Measurements from ENCODE around the gene HAGH.
"Not testable (repeated sequence)": the region's sequence is repeated elsewhere in the genome, so short reads cannot be mapped to it uniquely, and the experiment has no call there.

HAGH gene

GRCh38 chr16:1826691-1827573 is at the start of gene HAGH, which contains the start of gene FAHD1:
Gene HAGH, minus strand, starts transcription at chr16:1826825. Its CDS starts 38 bp downstream, at chr16:1826787.
Gene FAHD1, plus strand, starts transcription at chr16:1827206. Its CDS starts 33 bp downstream, at chr16:1827239.
- H3K9ac ChIP-seq (ENCODE audit: low read length in 5 of 5) = peak within 1 kb of the TSS; percentile 63 to 85 (median 81)
- H3K9me3 ChIP-seq (ENCODE audit: control insufficient read depth in 5 of 5, low read length in 5 of 5) = no peaks in the 10 kb centered on the region
- H3K36me3 ChIP-seq (ENCODE audit: control insufficient read depth in 5 of 5, insufficient read depth in 5 of 5, low read length in 5 of 5) = peaks cover 0 to 33% (median 14%) of the 10 kb centered on the region in 5 donors
- H3K27ac ChIP-seq (ENCODE audit: low read depth, low read length) = peak within 1 kb of the TSS; percentile 84
- H3K27me3 ChIP-seq (ENCODE audit: control insufficient read depth in 5 of 5, insufficient read depth in 4 of 5, low read length in 5 of 5) = no peaks in the 10 kb centered on the region
- peak within 1 kb of the TSS; percentile 88 to 100 (median 91) for H3K4me3 ChIP-seq (ENCODE audit: low read depth in 1 of 5, low read length in 5 of 5)
- H3K4me1 ChIP-seq (ENCODE audit: control insufficient read depth in 5 of 5, insufficient read depth in 5 of 5, low read length in 5 of 5) = peaks cover 0 to 49% (median 39%) of the 10 kb centered on the region in 5 donors

GRCh38 chr16:1876066-1876465 is 49.4 kb upstream of the HAGH start:
- H3K36me3 ChIP-seq (ENCODE audit: control insufficient read depth in 5 of 5, insufficient read depth in 5 of 5, low read length in 5 of 5); H3K27ac ChIP-seq (ENCODE audit: low read depth, low read length); H3K9me3 ChIP-seq (ENCODE audit: control insufficient read depth in 5 of 5, low read length in 5 of 5): not testable (repeated sequence)

GRCh38 chr16:1874854-1875253 is 48.2 kb upstream of the HAGH start:
- Histone ChIP-seq H3K9ac (ENCODE audit: low read length in 5 of 5) (no peak overlapping the region), H3K9me3 (ENCODE audit: control insufficient read depth in 5 of 5, low read length in 5 of 5) (no peaks in the 10 kb centered on the region), H3K27ac (ENCODE audit: low read depth, low read length) (no peak overlapping the region), H3K4me3 (ENCODE audit: low read depth in 1 of 5, low read length in 5 of 5) (no peak overlapping the region), H3K27me3 (ENCODE audit: control insufficient read depth in 5 of 5, insufficient read depth in 4 of 5, low read length in 5 of 5) (peaks cover 12 to 31% (median 14%) of the 10 kb centered on the region in 5 donors), H3K4me1 (ENCODE audit: control insufficient read depth in 5 of 5, insufficient read depth in 5 of 5, low read length in 5 of 5) (peaks cover 0 to 4% (median 0%) of the 10 kb centered on the region in 5 donors), H3K36me3 (ENCODE audit: control insufficient read depth in 5 of 5, insufficient read depth in 5 of 5, low read length in 5 of 5) (no peaks in the 10 kb centered on the region)

More at GRCh38 chr16:1876066-1876465, 49.4 kb upstream of the HAGH start:
- not testable (repeated sequence) for H3K4me3 ChIP-seq (ENCODE audit: low read depth in 1 of 5, low read length in 5 of 5); H3K9ac ChIP-seq (ENCODE audit: low read length in 5 of 5); H3K4me1 ChIP-seq (ENCODE audit: control insufficient read depth in 5 of 5, insufficient read depth in 5 of 5, low read length in 5 of 5)
- H3K27me3 ChIP-seq (ENCODE audit: control insufficient read depth in 5 of 5, insufficient read depth in 4 of 5, low read length in 5 of 5) = peaks cover 12 to 37% (median 15%) of the 10 kb centered on the region in 5 donors

GRCh38 chr16:1871974-1872635 is 45.5 kb upstream of the HAGH start, which contains the start of gene MEIOB:
Gene MEIOB, minus strand, starts transcription at chr16:1872164. Its CDS starts 3,989 bp downstream, at chr16:1868175.
- peaks cover 0 to 4% (median 0%) of the 10 kb centered on the region in 5 donors for H3K4me1 ChIP-seq (ENCODE audit: control insufficient read depth in 5 of 5, insufficient read depth in 5 of 5, low read length in 5 of 5)
- no peaks in the 10 kb centered on the region for H3K9me3 ChIP-seq (ENCODE audit: control insufficient read depth in 5 of 5, low read length in 5 of 5)
- no peak within 1 kb of the TSS for H3K9ac ChIP-seq (ENCODE audit: low read length in 5 of 5)
- H3K27ac ChIP-seq (ENCODE audit: low read depth, low read length) = no peak within 1 kb of the TSS
- H3K27me3 ChIP-seq (ENCODE audit: control insufficient read depth in 5 of 5, insufficient read depth in 4 of 5, low read length in 5 of 5) = peaks cover 7 to 19% (median 8%) of the 10 kb centered on the region in 5 donors
- H3K36me3 ChIP-seq (ENCODE audit: control insufficient read depth in 5 of 5, insufficient read depth in 5 of 5, low read length in 5 of 5) = no peaks in the 10 kb centered on the region
- H3K4me3 ChIP-seq (ENCODE audit: low read depth in 1 of 5, low read length in 5 of 5) = peak within 1 kb of the TSS in 1 of 5 donors; percentile 30

- no peak overlapping the region for H3K4me3 ChIP-seq (ENCODE audit: low read depth in 1 of 5, low read length in 5 of 5)
- no peak overlapping the region for H3K27ac ChIP-seq (ENCODE audit: low read depth, low read length)
- peaks cover 4 to 14% (median 7%) of the 10 kb centered on the region in 5 donors for H3K27me3 ChIP-seq (ENCODE audit: control insufficient read depth in 5 of 5, insufficient read depth in 4 of 5, low read length in 5 of 5)
- peaks cover 0 to 4% (median 0%) of the 10 kb centered on the region in 5 donors for H3K4me1 ChIP-seq (ENCODE audit: control insufficient read depth in 5 of 5, insufficient read depth in 5 of 5, low read length in 5 of 5)
- H3K9me3 ChIP-seq (ENCODE audit: control insufficient read depth in 5 of 5, low read length in 5 of 5) = no peaks in the 10 kb centered on the region
- H3K36me3 ChIP-seq (ENCODE audit: control insufficient read depth in 5 of 5, insufficient read depth in 5 of 5, low read length in 5 of 5) = no peaks in the 10 kb centered on the region
- H3K9ac ChIP-seq (ENCODE audit: low read length in 5 of 5) = no peak overlapping the region
Observed at GRCh38 chr16:1870365-1871082, 43.9 kb upstream of the HAGH start.

DNA sequence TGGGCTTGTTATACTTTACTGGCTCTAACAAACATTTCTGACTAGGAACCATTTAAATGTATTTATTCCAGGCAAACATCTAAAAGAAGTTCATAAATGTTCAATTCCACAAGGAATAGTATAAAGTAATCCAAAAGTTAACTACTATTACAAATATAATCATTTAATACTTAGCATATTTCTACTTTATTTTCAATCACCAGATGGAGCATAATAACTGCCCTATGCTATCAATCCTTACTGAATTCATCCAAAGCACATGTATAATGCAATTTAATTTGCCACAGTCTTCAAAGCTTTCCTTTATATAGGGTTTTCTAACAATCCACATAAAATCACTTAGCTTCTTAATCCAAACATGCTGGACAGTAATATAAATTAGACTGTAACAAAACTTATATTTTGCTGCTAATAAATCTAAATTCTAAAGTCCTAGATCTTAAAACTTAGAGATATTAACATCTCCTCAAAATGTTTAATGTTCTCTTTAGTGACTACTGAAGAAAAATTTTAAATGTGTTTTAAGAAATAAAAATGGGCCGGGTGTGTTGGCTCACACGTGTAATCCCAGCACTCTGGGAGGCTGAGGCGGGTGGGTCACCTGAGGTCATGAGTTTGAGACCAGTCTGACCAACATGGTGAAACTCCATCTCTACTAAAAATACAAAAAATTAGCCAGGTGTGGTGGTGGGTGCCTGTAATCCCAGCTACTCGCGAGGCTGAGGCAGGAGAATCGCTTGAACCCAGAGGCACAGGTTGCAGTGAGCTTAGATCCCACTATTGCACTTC is 39.5 kb upstream of the HAGH start:
- H3K27me3 ChIP-seq (ENCODE audit: control insufficient read depth in 5 of 5, insufficient read depth in 4 of 5, low read length in 5 of 5) = peaks cover 0 to 3% (median 0%) of the 10 kb centered on the region in 5 donors
- H3K4me3 ChIP-seq (ENCODE audit: low read depth in 1 of 5, low read length in 5 of 5) = no peak overlapping the region
- peaks cover 0 to 3% (median 0%) of the 10 kb centered on the region in 5 donors for H3K4me1 ChIP-seq (ENCODE audit: control insufficient read depth in 5 of 5, insufficient read depth in 5 of 5, low read length in 5 of 5)
- no peak overlapping the region for H3K9ac ChIP-seq (ENCODE audit: low read length in 5 of 5)
- H3K9me3 ChIP-seq (ENCODE audit: control insufficient read depth in 5 of 5, low read length in 5 of 5) = no peaks in the 10 kb centered on the region
- H3K36me3 ChIP-seq (ENCODE audit: control insufficient read depth in 5 of 5, insufficient read depth in 5 of 5, low read length in 5 of 5) = no peaks in the 10 kb centered on the region
- H3K27ac ChIP-seq (ENCODE audit: low read depth, low read length) = no peak overlapping the region

GRCh38 chr16:1863681-1864460 is 37.2 kb upstream of the HAGH start:
- Histone ChIP-seq H3K9me3 (ENCODE audit: control insufficient read depth in 5 of 5, low read length in 5 of 5) (no peaks in the 10 kb centered on the region), H3K4me1 (ENCODE audit: control insufficient read depth in 5 of 5, insufficient read depth in 5 of 5, low read length in 5 of 5) (peaks cover 0 to 3% (median 0%) of the 10 kb centered on the region in 5 donors), H3K27ac (ENCODE audit: low read depth, low read length) (no peak overlapping the region), H3K4me3 (ENCODE audit: low read depth in 1 of 5, low read length in 5 of 5) (no peak overlapping the region), H3K36me3 (ENCODE audit: control insufficient read depth in 5 of 5, insufficient read depth in 5 of 5, low read length in 5 of 5) (no peaks in the 10 kb centered on the region), H3K9ac (ENCODE audit: low read length in 5 of 5) (no peak overlapping the region), H3K27me3 (ENCODE audit: control insufficient read depth in 5 of 5, insufficient read depth in 4 of 5, low read length in 5 of 5) (peaks cover 0 to 11% (median 5%) of the 10 kb centered on the region in 5 donors)

DNA sequence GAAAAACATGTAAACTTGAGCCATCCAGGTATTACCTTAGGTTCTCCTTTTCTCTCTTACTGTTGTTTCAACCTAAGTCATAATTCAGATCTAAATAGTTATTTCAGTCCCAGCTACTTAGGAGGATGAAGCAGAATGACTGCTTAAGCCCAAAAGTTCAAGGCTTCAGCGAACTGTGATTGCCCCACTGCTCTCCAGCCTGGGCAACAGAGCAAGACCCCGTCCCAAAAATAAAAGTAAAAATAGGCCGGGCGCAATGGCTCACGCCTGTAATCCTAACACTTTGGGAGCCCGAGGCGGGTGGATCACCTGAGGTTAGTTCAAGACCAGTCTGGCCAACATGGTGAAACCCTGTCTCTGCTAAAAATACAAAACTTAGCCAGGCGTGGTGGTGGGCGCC is 35.8 kb upstream of the HAGH start:
- H3K36me3 ChIP-seq (ENCODE audit: control insufficient read depth in 5 of 5, insufficient read depth in 5 of 5, low read length in 5 of 5) = no peaks in the 10 kb centered on the region
- H3K9ac ChIP-seq (ENCODE audit: low read length in 5 of 5) = no peak overlapping the region
- H3K4me1 ChIP-seq (ENCODE audit: control insufficient read depth in 5 of 5, insufficient read depth in 5 of 5, low read length in 5 of 5) = peaks cover 0 to 3% (median 0%) of the 10 kb centered on the region in 5 donors
- H3K9me3 ChIP-seq (ENCODE audit: control insufficient read depth in 5 of 5, low read length in 5 of 5) = no peaks in the 10 kb centered on the region
- H3K27me3 ChIP-seq (ENCODE audit: control insufficient read depth in 5 of 5, insufficient read depth in 4 of 5, low read length in 5 of 5) = peaks cover 0 to 19% (median 11%) of the 10 kb centered on the region in 5 donors
- H3K4me3 ChIP-seq (ENCODE audit: low read depth in 1 of 5, low read length in 5 of 5) = no peak overlapping the region
- H3K27ac ChIP-seq (ENCODE audit: low read depth, low read length) = no peak overlapping the region

Data from subcutaneous abdominal adipose tissue (tissue), 5 donors.